HL-60 (cell line): ENCODE results near the gene ESYT2.

Source experiments
- DNase-seq, 2 experiments: peaks; one replicate each; pipeline ENCODE4 v3.0.0-alpha.2; 2010 to 2020; ENCODE audit warnings: low read depth in 1 of 2, low spot score in 1 of 2
- H3K27ac ChIP-seq: fragments of 250-450 bp; sonication (Bioruptor Pico); replicated peaks from 2 replicates; pipeline ENCODE4 v1.5.1; 2020; ENCODE audit warnings: mild to moderate bottlenecking, moderate library complexity
- H3K27me3 ChIP-seq: fragments of 250-450 bp; sonication (Bioruptor Pico); 2 replicates; pipeline ENCODE4 v1.5.1; 2021; ENCODE audit warnings: mild to moderate bottlenecking, moderate library complexity; ENCODE audit not compliant: insufficient read depth, poor library complexity, severe bottlenecking
- H3K4me3 ChIP-seq: replicated peaks from 2 replicates; pipeline ENCODE4 v1.5.1; 2011; ENCODE audit warnings: mild to moderate bottlenecking, control low read depth, low read length; ENCODE audit not compliant: insufficient read depth
- CTCF ChIP-seq: IDR thresholded peaks from one replicate; pipeline ENCODE4 v1.5.1; 2011; ENCODE audit warnings: low read length, control low read depth, inconsistent platforms; ENCODE audit not compliant: insufficient read depth
- GABPA ChIP-seq: IDR thresholded peaks from 2 replicates; pipeline ENCODE4 v1.6.1; 2012; ENCODE audit warnings: low read depth
- POLR2AphosphoS5 ChIP-seq: IDR thresholded peaks from 2 replicates; pipeline ENCODE4 v1.6.1; 2012; ENCODE audit warnings: low read depth
- REST ChIP-seq: IDR thresholded peaks from 2 replicates; pipeline ENCODE4 v1.6.1; 2012; ENCODE audit warnings: low read depth; ENCODE audit not compliant: insufficient replicate concordance
- SPI1 ChIP-seq: IDR thresholded peaks from 2 replicates; pipeline ENCODE4 v1.6.1; 2012; ENCODE audit warnings: low read depth, mild to moderate bottlenecking, borderline replicate concordance

The ESYT2 gene

GRCh38 chr7:158720112-158720511, 109.2 kb downstream of the ESYT2 start:
- TF ChIP-seq REST, result no peak
- no peak for TF ChIP-seq POLR2AphosphoS5
- TF ChIP-seq CTCF, result no peak
- no peak for TF ChIP-seq GABPA
- no peak for TF ChIP-seq SPI1
- Histone ChIP-seq H3K27me3 (no peaks in the 10 kb centered on the region), H3K4me3 (no peak overlapping the region), H3K27ac (no peak overlapping the region)
- DNase-seq, result peak in 1 of 2 experiments; percentile 60

GRCh38 chr7:158716802-158717201, 112.5 kb downstream of the ESYT2 start:
- Histone ChIP-seq H3K4me3 (no peak overlapping the region), H3K27me3 (no peaks in the 10 kb centered on the region), H3K27ac (no peak overlapping the region)
- DNase-seq, result no peak
- no peak for TF ChIP-seq POLR2AphosphoS5
- TF ChIP-seq CTCF, result no peak
- no peak for TF ChIP-seq SPI1
- no peak for TF ChIP-seq GABPA
- no peak for TF ChIP-seq REST

DNA sequence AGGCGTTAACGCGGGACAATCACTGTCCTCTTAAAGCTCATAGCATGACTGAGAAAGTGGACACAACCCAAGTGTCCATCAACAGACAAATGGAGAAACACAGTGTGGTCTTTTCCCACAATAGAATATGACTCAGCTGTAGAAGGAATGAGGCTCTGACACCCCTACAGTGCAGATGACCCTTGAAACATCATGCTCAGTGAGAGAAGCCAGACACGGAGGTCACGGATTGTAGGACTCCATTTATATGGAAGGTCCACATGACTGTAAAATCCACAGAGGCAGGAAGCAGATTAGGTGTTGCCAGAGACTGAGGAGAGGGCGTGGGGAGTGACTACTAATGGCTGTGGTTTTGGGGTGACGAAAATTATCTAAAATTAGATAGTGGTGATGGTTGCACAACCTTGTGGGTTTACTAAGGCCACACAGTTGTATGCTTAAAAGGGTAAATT, 118.6 kb downstream of the ESYT2 start:
- H3K27ac ChIP-seq, result peak overlapping the region; percentile 0; the same call in 1 of the 2 replicates
- no peaks in the 10 kb centered on the region for H3K27me3 ChIP-seq
- no peak for TF ChIP-seq SPI1
- TF ChIP-seq REST, result no peak
- no peak for TF ChIP-seq GABPA
- peak; percentile 90 for TF ChIP-seq POLR2AphosphoS5
- peak overlapping the region; percentile 25 for H3K4me3 ChIP-seq
- DNase-seq, result peak; percentile 78 to 91
